Measurements from ENCODE around the gene PDE2A.

DNA sequence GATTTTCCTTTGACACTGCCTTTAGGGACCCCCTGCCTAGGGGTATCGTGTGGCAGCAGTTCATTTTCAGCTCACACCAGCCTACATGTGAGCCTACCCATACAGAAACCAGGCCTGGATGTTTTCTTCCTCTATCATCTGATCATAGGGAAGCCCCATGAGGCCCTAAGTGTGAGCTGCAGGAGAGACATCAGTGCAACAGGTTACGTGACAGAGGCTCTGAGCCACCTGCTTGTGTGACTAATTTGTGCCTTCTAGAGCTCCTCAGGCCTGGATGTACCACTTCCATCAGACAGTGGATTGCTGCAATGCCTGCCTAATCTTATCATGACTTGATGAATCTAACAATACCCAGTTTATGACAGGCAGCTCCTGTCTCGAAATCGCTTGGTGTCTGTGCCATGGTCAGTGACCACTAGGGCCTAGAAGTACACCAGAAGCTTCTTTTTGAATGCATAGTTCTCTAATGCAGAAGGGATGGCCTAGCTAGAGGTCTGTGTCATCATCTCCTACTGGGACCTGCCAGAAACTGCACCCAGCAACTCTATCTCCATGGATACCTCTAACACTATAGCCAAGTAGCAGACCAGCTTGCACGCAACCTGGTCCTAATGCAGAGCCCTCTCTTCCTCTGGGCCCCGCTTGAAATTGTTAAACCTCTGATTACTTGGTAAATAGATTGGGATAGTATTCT is 130.2 kb downstream of the PDE2A start:
- TF ChIP-seq, protein P1, sequence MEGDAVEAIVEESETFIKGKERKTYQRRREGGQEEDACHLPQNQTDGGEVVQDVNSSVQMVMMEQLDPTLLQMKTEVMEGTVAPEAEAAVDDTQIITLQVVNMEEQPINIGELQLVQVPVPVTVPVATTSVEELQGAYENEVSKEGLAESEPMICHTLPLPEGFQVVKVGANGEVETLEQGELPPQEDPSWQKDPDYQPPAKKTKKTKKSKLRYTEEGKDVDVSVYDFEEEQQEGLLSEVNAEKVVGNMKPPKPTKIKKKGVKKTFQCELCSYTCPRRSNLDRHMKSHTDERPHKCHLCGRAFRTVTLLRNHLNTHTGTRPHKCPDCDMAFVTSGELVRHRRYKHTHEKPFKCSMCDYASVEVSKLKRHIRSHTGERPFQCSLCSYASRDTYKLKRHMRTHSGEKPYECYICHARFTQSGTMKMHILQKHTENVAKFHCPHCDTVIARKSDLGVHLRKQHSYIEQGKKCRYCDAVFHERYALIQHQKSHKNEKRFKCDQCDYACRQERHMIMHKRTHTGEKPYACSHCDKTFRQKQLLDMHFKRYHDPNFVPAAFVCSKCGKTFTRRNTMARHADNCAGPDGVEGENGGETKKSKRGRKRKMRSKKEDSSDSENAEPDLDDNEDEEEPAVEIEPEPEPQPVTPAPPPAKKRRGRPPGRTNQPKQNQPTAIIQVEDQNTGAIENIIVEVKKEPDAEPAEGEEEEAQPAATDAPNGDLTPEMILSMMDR (IDR thresholded peaks at IDR 0.05), result no peak
- no peak for TF ChIP-seq EP300 (IDR thresholded peaks at IDR 0.05)
